DMS 273 (cell line): ENCODE results near the gene DDR1.

Experiments used
- DNase-seq: peaks from one replicate; lab custom pipeline; 2025; ENCODE audit not compliant: unreplicated experiment; lab: John Stamatoyannopoulos, UW

DDR1 gene

GRCh38 chr6:30880698-30881252, 3.5 kb upstream of the DDR1 start:
- peak; percentile 63 for DNase-seq

GRCh38 chr6:30881392-30882203, 2.7 kb upstream of the DDR1 start:
- DNase-seq, result peak; percentile 87

GRCh38 chr6:30882204-30882758, 2.0 kb upstream of the DDR1 start:
- peak; percentile 71 for DNase-seq

- DNase-seq, result peak; percentile 56
Observed at GRCh38 chr6:30882759-30883684, 1.3 kb upstream of the DDR1 start.

- DNase-seq, result peak; percentile 79
Observed at GRCh38 chr6:30884521-30885480, 482 bp downstream of the DDR1 start.

- peak; percentile 50 for DNase-seq
Observed at GRCh38 chr6:30885481-30885998, 1.2 kb downstream of the DDR1 start.

- peak; percentile 67 for DNase-seq
Observed at GRCh38 chr6:30885999-30886896, 1.9 kb downstream of the DDR1 start.

- DNase-seq, result no peak
Observed at GRCh38 chr6:30886897-30887255, 2.6 kb downstream of the DDR1 start.

GRCh38 chr6:30887901-30888815, 3.8 kb downstream of the DDR1 start:
- no peak for DNase-seq

- no peak for DNase-seq
Observed at GRCh38 chr6:30888816-30889495, 4.6 kb downstream of the DDR1 start.

- DNase-seq, result no peak
Observed at GRCh38 chr6:30889496-30889885, 5.2 kb downstream of the DDR1 start.

GRCh38 chr6:30889921-30890645, 5.8 kb downstream of the DDR1 start:
- peak; percentile 31 for DNase-seq

- DNase-seq, result no peak
Observed at GRCh38 chr6:30890646-30891449, 6.5 kb downstream of the DDR1 start.

GRCh38 chr6:30891450-30891723, 7.1 kb downstream of the DDR1 start:
- no peak for DNase-seq

- no peak for DNase-seq
Observed at GRCh38 chr6:30891816-30892538, 7.7 kb downstream of the DDR1 start.
